ENCODE data around the gene ETS1. TPM values are rescaled to one million over a fixed set of nuclear protein-coding genes. Genes with fewer than 3 reads are reported as not detected.

Gene ETS1
- total RNA-seq, 1 experiment from 2014 or later = 1.1 TPM

DNA sequence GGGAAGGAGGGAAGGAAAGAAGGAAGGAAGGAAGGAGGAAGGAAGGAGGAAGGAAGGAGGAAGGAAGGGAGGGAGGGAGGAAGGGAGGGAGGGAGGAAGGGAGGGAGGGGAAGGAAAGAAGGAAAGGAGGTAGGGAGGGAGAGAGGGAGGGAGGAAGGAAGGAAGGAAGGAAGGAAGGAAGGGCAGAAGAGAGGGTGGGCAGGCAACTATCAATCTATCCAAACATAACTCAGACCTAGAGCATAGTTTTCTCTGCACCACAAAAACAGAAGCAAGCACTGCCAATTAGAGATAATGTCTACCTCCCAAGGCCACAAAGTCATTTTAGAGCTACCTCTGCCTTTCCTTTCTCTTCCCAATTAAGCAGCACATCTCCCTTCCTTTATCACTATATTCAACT is 109.1 kb downstream of the ETS1 start:
- DNase-seq = no peak
- Mint-ChIP-seq H3K27me3 (ENCODE audit: insufficient read depth, unreplicated experiment) (peaks cover 6% of the 10 kb centered on the region), H3K4me3 (ENCODE audit: unreplicated experiment) (no peak overlapping the region), H3K9me3 (ENCODE audit: unreplicated experiment) (no peaks in the 10 kb centered on the region), H3K4me1 (ENCODE audit: low read depth, unreplicated experiment) (peaks cover 11% of the 10 kb centered on the region), H3K27ac (ENCODE audit: unreplicated experiment) (no peak overlapping the region), H3K36me3 (ENCODE audit: insufficient read depth, unreplicated experiment) (no peaks in the 10 kb centered on the region)
- Histone ChIP-seq H3K27me3 (replicated peaks; ENCODE audit: control insufficient read depth, insufficient read depth, low read length) (no peaks in the 10 kb centered on the region), H3K4me3 (ENCODE audit: low read depth, low read length) (no peak overlapping the region), H3K36me3 (ENCODE audit: control insufficient read depth, insufficient read depth, low read length) (no peaks in the 10 kb centered on the region), H3K9me3 (no peaks in the 10 kb centered on the region), H3K4me1 (peaks cover 9% of the 10 kb centered on the region; the same call in 1 of the 2 replicates)
- CTCF ChIA-PET = no interaction called here
- POLR2A ChIA-PET = no interaction called here
- intact Hi-C loops (cut with micrococcal nuclease; ENCODE audit: unreplicated experiment) = no loop called here
- no peak for TF ChIP-seq CTCF (IDR thresholded peaks at IDR 0.05; ENCODE audit: insufficient read depth in 1 of 2, low read depth in 1 of 2, low read length in 1 of 2, severe bottlenecking in 1 of 2, unreplicated experiment in 1 of 2)
- BruUV-seq (replicated peaks) = no TSS peak

- no peak for TF ChIP-seq CTCF (IDR thresholded peaks at IDR 0.05; ENCODE audit: insufficient read depth in 1 of 2, low read depth in 1 of 2, low read length in 1 of 2, severe bottlenecking in 1 of 2, unreplicated experiment in 1 of 2)
- Mint-ChIP-seq H3K27ac (ENCODE audit: unreplicated experiment) (no peak overlapping the region), H3K9me3 (ENCODE audit: unreplicated experiment) (no peaks in the 10 kb centered on the region), H3K36me3 (ENCODE audit: insufficient read depth, unreplicated experiment) (no peaks in the 10 kb centered on the region), H3K4me1 (ENCODE audit: low read depth, unreplicated experiment) (peaks cover 12% of the 10 kb centered on the region), H3K4me3 (ENCODE audit: unreplicated experiment) (no peak overlapping the region), H3K27me3 (ENCODE audit: insufficient read depth, unreplicated experiment) (peaks cover 3% of the 10 kb centered on the region)
- Histone ChIP-seq H3K4me1 (peaks cover 9% of the 10 kb centered on the region; the same call in 1 of the 2 replicates), H3K36me3 (ENCODE audit: control insufficient read depth, insufficient read depth, low read length) (no peaks in the 10 kb centered on the region), H3K4me3 (ENCODE audit: low read depth, low read length) (no peak overlapping the region), H3K27me3 (replicated peaks; ENCODE audit: control insufficient read depth, insufficient read depth, low read length) (no peaks in the 10 kb centered on the region), H3K9me3 (no peaks in the 10 kb centered on the region)
- intact Hi-C loops (cut with micrococcal nuclease; ENCODE audit: unreplicated experiment) = no loop called here
- POLR2A ChIA-PET = no interaction called here
- no TSS peak for BruUV-seq (replicated peaks)
- DNase-seq = no peak
- CTCF ChIA-PET = no interaction called here
Observed at GRCh38 chr11:128477811-128478210, 109.5 kb downstream of the ETS1 start.

DNA sequence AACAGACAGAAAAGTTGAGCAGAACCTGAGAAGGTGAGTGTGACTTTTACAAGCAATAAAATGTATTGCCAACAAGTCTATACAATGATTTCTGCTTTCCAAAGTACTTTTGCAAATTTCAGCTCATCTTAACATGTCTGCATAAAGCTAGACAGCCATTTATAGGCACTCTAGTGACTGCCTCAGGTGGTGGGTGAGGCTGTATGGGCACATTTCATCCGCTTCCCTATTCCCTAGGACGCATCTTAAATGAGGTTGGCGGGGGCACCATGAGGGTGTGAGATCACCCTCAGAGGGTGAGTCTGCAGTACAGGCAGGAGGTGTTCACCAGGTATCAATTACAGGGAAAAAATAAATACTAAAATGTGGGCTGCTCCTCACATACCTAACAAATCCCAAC is 110.1 kb downstream of the ETS1 start:
- Mint-ChIP-seq H3K4me1 (ENCODE audit: low read depth, unreplicated experiment) (peaks cover 18% of the 10 kb centered on the region), H3K27me3 (ENCODE audit: insufficient read depth, unreplicated experiment) (peaks cover 3% of the 10 kb centered on the region), H3K9me3 (ENCODE audit: unreplicated experiment) (no peaks in the 10 kb centered on the region), H3K36me3 (ENCODE audit: insufficient read depth, unreplicated experiment) (no peaks in the 10 kb centered on the region), H3K4me3 (ENCODE audit: unreplicated experiment) (no peak overlapping the region), H3K27ac (ENCODE audit: unreplicated experiment) (no peak overlapping the region)
- ChIA-PET CTCF (no interaction called here), POLR2A (no interaction called here)
- BruUV-seq (replicated peaks) = no TSS peak
- Histone ChIP-seq H3K27me3 (replicated peaks; ENCODE audit: control insufficient read depth, insufficient read depth, low read length) (no peaks in the 10 kb centered on the region), H3K4me3 (ENCODE audit: low read depth, low read length) (no peak overlapping the region), H3K4me1 (peaks cover 14% of the 10 kb centered on the region), H3K9me3 (no peaks in the 10 kb centered on the region), H3K36me3 (ENCODE audit: control insufficient read depth, insufficient read depth, low read length) (no peaks in the 10 kb centered on the region)
- intact Hi-C loops (cut with micrococcal nuclease; ENCODE audit: unreplicated experiment) = no loop called here
- TF ChIP-seq CTCF (IDR thresholded peaks at IDR 0.05; ENCODE audit: insufficient read depth in 1 of 2, low read depth in 1 of 2, low read length in 1 of 2, severe bottlenecking in 1 of 2, unreplicated experiment in 1 of 2) = no peak
- DNase-seq = no peak

Data from Caco-2 (cell line).